GM13976 (cell line): ENCODE data around the gene GAB2.

Source experiments
- DNase-seq: peaks from one replicate; pipeline ENCODE4 v3.0.0; 2012; ENCODE audit warnings: low spot score
- CTCF ChIP-seq: IDR thresholded peaks from 2 replicates; pipeline ENCODE4 v1.5.1; 2012; ENCODE audit warnings: borderline replicate concordance, mild to moderate bottlenecking; ENCODE audit not compliant: insufficient read depth; ENCODE audit errors: extremely low read depth, missing control alignments, control extremely low read depth
- in situ Hi-C: fragments of 300-500 bp; cut with MboI; formaldehyde crosslinking; loops from one replicate; pipeline ENCODE4 v1.12.0; 2022; ENCODE audit warnings: low sequenced_read_pairs, mixed read lengths, inconsistent platforms; ENCODE audit not compliant: unreplicated experiment

The GAB2 gene

GRCh38 chr11:78377625-78378418 is 39.8 kb downstream of the GAB2 start:
- in situ Hi-C loops: no loop called here
- DNase-seq: no peak
- TF ChIP-seq CTCF: no peak

DNA sequence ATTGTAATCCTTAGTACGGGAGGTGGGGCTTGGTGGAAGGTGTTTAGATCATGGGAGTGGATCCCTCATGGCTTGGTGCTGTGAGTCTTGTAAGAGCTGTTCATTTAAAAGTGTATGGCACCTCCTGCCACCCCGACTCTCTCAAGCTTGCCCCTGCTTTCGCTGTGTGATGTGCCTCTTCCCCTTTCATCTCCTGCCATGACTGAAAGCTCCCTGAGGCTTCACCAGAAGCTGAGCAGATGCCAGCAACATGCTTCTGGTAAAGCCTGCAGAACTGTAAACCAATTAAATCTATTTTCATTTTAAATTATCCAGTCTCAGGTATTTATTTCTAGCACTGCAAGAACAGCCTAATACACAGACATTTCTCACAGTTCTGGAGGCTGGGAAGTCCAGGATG is 40.8 kb downstream of the GAB2 start:
- in situ Hi-C loops: no loop called here
- DNase-seq: no peak
- TF ChIP-seq CTCF: no peak

GRCh38 chr11:78374917-78375316 is 42.7 kb downstream of the GAB2 start:
- in situ Hi-C loops: no loop called here
- no peak for DNase-seq
- no peak for TF ChIP-seq CTCF

DNA sequence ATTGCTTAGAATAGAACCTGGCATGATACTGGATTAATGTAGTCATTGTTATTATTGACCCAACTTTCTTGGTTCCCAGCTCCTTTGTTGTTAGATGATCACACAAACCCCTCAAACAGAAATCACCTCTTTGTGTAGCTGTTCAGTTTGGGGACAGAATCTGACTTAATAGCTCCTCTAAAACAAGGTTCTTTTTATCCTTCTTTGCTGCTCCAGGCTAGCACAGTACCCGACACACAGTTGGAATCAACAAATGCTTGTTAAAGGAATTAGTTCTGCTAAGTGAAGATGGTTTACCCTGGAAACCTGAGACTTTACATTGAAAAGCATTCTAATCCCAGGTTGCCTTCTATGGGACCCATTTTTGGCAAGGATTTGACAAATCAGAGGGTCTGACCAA is 43.9 kb downstream of the GAB2 start:
- no peak for TF ChIP-seq CTCF
- no peak for DNase-seq
- in situ Hi-C loops: no loop called here

GRCh38 chr11:78372114-78372768 is 45.4 kb downstream of the GAB2 start:
- in situ Hi-C loops: no loop called here
- DNase-seq: no peak
- no peak for TF ChIP-seq CTCF

DNA sequence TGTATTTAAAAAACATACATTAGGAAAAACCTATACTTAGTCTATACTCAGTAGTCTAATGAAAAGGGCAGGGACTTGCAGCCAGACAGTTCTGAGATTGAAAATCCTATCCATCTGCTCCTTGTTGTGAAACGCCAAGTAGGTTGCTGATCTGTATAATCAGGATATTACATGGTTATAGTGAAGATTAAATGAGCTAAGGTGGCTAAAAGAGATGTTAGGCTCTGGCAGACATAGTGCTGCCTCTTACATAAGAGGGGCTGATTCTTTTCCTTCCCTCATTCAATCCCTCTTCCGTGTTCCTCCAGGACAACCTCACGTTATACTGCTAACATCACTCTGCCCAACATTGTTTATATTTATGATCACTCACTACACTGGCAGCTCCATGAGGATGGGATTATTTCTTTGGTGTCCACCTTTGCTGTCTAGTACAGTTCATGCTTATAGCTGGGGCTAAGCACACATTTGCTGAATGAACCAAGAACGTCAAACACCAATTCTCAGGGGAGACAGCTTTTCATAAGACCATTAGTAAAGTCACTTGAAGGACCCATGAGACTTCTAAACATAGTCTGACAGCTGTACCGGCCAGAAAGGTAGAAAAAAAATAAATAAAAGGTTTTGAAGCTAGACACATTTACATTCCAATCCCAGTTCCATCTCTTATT is 46.3 kb downstream of the GAB2 start:
- in situ Hi-C loops: no loop called here
- no peak for DNase-seq
- TF ChIP-seq CTCF: no peak
